CD4-positive, alpha-beta T cell treated with Interleukin-4 for 1 hour (primary cell): Measurements from ENCODE around the gene ETFDH.
"Not testable (repeated sequence)": the region's sequence is repeated elsewhere in the genome, so short reads cannot be mapped to it uniquely, and the experiment has no call there.

ENCODE experiments used
- DNase-seq, 2 donors: peaks; one replicate each; pipeline ENCODE4 v3.0.0-alpha.2; 2020 to 2022

The ETFDH gene

GRCh38 chr4:158671915-158672806, at the start of gene ETFDH:
Gene ETFDH, plus strand, starts transcription at chr4:158672296. Its CDS starts 161 bp downstream, at chr4:158672457.
- peak; percentile 99 for DNase-seq

DNA sequence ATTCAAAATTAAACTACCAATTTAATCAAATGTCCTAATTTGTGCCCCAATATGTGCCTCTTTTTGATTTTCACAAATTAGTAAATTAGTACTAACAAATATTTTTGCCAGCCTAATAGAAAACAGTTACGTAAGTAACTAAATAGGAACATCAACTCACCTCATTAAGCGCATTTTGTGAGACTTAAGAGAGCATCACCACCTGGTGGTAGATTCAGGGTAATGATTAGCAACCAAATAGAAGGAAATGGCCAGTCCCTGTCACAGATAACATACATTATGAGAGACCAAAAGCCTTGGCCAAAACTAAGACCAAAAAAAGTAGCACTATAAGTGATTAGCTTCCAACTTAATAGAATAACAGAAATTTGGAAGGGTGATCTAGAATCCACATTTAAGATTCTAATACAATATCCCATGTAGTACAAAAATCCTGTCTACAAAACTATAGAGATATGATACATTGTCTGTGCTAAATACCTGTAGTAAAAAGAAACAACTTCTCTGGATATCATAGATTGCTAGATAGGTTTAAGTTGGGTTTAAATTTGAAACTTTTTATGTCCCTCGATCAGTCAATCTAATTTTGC, 47.1 kb upstream of the ETFDH start:
- peak in 1 of 2 donors; percentile 37 for DNase-seq

GRCh38 chr4:158625544-158625943, 46.6 kb upstream of the ETFDH start:
- DNase-seq, result no peak

DNA sequence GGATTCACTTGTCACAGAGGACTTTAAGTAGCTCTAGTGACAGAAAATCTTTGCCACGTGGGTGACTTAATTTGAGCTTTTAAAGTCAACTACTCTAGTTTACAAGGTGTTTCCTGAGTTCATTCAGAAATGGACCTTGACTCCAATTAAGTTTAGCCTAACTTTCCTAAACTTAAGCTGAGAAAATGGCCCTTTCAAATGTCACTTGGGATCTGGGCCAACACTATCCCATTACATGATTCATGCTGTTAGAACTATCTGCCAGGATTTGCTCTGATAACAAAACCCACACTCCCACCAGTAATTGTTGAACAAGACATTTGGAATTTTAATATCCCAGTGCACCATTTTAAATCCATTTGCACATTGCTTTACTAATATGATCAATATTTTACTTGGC, 41.2 kb upstream of the ETFDH start:
- DNase-seq, result no peak

GRCh38 chr4:158636619-158637018, 35.5 kb upstream of the ETFDH start:
- DNase-seq, result no peak

- DNase-seq, result no peak
These were observed 27.7 kb upstream of the ETFDH start for GRCh38 chr4:158644356-158644755.

GRCh38 chr4:158644760-158645159, 27.3 kb upstream of the ETFDH start:
- DNase-seq, result no peak

DNA sequence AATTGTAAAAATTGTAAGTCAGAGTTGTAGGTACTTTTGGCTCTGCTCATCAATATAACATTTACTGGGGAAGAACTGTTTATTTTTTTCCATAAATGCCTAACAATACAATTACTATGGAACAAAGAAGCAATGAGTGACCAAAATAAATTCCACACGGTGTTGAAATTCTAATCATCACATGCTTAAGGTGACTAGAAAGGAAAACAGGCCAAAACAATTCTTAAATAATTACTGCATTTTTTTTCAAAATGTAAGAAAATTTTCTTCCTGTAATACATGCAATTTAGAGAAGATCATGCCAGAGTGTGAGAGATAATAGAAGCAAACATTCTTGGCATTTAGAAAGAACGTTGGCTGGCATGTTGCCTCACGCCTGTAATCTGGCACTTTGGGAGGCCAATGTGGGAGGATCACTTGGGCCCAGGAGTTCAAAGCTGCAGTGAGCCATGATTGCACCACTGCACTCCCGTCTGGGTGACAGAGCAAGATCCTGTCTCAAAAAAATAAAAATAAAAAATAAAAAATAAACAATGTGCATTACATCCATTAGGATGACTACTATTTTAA, 22.9 kb upstream of the ETFDH start:
- no peak for DNase-seq

- no peak for DNase-seq
These were observed 19.2 kb upstream of the ETFDH start for GRCh38 chr4:158652920-158653319.

DNA sequence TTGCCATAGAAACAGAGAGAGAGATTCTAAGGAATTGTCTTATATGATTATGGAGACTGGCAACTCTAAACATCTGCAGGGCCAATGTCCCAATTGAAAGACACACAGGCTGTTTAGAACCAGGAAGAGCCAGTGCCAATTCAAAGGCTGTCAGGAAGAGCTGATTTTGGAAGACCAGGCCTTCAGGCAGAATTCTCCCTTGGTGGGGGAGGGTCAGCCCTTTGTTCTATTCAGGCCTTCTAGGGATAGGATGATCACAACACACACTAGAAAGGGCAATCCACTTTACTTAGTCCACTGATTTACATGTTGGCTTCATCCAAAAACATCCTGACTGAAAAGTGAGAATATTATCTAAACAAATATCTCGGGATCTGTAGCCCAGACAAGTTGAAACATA, 15.7 kb upstream of the ETFDH start:
- no peak for DNase-seq

- DNase-seq, result no peak
These were observed 14.8 kb upstream of the ETFDH start for GRCh38 chr4:158657291-158657690.

DNA sequence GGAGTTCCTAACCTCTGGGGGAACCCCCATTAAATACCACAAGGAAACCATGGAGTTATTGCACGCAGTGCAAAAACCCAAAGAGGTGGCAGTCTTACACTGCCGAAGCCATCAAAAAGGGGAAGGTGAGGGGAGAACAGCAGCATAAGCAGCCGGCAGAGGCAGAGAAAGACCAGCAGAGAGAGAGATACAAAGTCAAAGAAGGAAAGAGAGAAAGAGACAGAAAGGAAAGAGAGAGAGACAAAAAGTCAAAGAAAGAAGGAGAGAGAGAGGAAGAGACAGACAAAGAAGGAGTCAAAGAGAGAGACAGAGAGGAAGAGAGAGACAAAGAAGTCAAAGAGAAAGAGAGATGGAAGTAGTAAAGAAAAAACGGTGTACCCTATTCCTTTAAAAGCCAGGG, 8.8 kb upstream of the ETFDH start:
- not testable (repeated sequence) for DNase-seq

DNA sequence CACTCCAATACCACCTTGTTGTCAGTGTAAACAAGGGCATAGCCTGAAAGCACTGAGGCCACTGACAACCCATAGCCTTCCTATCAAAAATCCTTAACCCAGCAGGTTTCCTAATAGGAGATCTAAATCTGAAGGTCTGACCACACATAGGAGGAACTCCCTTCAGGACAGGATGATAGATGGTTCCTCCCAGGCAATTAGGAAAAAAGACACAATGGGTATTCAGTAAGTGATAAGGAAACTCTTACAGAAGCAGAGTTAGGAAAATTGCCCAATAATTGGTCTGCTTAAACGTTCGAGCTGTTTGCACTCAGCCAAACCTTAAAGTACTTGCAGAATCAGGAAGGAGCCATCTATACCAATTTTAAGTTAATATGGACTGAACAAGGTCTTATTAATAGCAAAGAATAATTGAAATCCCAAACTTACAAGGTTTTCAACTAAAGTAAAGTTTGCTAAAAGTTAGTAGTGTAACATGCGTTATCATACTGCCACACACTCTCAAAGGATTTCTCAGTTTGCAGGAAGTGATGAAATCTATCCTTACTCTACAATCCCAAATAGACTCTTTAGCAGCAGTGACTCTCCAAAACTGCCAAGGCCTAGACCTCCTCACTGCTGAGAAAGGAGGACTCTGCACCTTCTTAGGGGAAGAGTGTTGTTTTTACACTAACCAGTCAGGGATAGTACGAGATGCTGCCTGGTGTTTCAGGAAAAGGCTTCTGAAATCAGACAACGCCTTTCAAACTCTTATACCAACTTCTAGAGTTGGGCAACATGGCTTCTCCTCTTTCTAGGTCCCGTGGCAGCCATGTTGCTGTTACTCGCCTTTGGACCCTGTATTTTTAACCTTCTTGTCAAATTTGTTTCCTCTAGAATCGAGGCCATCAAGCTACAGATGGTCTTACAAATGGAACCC, 8.1 kb upstream of the ETFDH start:
- DNase-seq, result not testable (repeated sequence)

DNA sequence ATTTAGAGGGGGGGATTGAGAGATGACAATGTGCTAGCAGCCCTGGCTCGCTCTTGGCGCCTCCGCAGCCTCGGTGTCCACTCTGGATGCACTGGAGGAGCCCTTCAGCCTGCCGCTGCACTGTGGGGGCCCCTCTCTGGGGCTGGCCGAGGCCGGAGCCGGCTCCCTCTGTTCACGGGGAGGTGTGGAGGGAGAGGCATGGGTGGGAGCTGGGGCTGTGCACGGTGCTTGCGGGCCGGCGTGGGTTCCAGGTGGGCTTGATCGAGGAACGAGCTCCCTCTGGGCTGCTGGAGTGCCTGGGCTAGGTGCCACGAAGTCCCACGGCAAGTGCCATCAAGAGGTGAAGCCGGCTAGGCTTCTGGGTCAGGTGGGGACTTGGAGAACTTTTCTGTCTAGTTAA, 7.3 kb upstream of the ETFDH start:
- DNase-seq, result no peak

- no peak for DNase-seq
These were observed 5.2 kb upstream of the ETFDH start for GRCh38 chr4:158666892-158667291.

DNA sequence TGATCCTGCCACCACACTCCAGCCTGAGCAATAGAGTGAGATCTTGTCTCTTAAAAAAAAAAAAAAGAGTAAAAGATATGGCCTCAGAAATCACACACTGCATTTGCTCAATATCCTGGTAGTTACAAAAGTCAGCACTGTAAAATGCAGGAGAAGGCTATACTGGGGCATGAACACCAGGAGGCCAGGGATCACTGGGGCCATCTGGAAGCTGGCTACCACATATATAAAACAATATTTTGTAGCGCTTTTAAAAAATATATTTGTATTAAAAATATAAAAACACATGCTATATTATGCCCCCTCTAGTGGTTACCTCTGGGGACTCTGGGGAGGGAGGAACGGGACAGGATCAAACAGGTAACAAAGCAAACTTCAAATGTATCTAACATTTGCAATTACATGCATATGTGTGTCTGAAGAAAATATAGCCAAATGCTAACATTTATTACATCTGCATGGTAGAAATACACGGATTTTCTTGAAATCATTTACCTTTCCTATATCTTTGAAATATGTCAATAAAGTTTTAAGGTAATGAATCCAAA, 4.4 kb upstream of the ETFDH start:
- peak in 1 of 2 donors; percentile 45 for DNase-seq

DNA sequence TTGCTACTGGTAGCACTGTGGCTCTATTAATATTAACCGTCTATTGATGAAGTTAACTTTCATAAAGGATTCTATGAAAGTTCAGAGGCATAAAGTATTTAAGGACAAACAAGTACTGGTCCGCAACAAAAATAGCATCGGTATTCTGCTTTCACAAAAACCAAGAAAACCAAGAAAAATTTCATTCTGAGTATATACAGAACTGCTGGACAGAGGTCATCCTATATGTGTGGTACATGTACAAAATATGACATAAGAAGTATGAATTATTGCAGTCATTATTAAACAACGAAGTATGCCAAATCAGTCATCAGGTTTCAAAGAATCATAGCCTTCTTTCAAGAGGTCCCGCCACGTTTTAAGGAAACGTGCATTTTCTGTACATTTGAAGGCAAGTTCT, 2.8 kb upstream of the ETFDH start:
- no peak for DNase-seq

DNA sequence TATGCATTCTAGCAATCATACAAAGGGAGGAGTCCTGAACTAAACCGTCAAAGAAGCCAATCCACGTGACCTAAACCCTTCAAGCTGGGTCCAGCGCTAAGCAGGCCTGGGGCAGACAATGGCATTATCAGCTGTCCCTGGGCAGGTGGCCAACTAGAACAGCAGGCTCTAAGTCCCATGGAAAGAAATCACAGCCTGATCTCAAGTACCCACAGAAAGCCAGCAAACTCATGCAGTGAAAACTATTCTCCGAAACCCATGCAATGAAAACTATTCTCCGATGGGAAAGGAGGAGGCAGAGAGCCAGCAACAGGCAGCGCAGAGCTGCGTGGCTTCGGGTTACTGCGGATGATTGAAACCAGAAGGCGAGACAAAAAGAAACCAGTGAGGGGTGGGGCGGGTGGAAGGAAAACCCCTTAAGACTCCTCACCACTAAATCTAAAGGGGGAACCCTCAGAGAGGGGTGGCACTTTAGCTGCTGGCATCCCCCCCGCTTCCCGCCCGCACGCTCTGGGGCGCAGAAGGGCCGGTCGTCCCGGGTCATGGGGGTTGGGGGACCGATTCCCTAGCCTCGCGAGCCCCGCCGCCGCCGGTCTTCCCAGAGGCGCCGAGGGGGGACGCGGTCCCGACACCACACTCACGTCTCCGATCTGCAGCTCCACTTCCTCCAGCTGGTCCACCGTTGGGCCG, 976 bp upstream of the ETFDH start:
- peak; percentile 38 to 57 for DNase-seq

DNA sequence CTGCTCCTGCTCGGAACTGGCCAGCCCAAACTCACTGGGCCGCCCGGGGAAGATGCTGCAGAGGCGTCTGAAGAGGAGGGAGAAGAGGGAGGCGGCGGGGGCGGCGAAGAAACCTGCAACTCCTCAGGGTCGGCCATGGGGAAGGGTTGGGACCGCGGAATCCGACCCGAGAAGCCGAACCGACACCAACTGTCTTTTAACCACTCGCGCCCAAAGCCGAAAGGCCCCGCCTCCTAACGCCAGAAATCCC, 506 bp upstream of the ETFDH start, which contains the start of gene C4orf46:
Gene C4orf46, minus strand, starts transcription at position 223 of the 250 bp plus-strand sequence. Its CDS starts 86 bp downstream, at position 137.
- no peak for DNase-seq

GRCh38 chr4:158673633-158674032, 1.5 kb downstream of the ETFDH start:
- no peak for DNase-seq

- no peak for DNase-seq
These were observed 4.0 kb downstream of the ETFDH start for GRCh38 chr4:158676076-158676475.

DNA sequence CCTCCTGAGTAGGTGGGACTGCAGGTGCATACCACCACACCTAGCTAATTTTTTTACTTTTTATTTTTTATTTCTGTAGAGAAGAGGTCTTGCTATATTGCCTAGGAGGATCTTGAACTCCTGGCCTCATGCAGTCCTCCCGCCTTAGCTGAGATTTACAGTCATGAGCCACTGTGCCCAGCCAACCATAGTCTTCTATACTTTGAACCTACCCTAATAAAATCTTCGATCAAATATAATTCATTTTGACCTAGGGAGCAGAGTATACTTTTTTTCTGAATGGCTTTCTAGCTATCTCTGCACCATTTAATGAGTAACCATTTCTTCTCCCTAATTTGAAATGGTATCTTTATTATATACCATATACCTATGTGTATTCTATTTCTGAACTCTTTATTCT, 6.7 kb downstream of the ETFDH start:
- DNase-seq, result no peak
